Activated naive CD8-positive, alpha-beta T cell treated with anti-CD3 and anti-CD28 coated beads, Interleukin-2, amount 50 U/mL, for 24 hours (primary cell): ENCODE results near the gene MIXL1.
A peak's percentile ranks its signal among the peaks of the same experiment; 100 is the strongest.
"Not testable (repeated sequence)": the region's sequence is repeated elsewhere in the genome, so short reads cannot be mapped to it uniquely, and the experiment has no call there.

Experiments
- ATAC-seq: fragments of 150-1000 bp; cut with Tn5 transposase; one replicate; pipeline ENCODE4 v1.10.0; 2021
- DNase-seq: peaks from one replicate; pipeline ENCODE4 v3.0.0; 2021
- H3K27ac Mint-ChIP-seq: one replicate; pipeline ENCODE4 v1.8.0; 2021; ENCODE audit warnings: mild to moderate bottlenecking, mixed read lengths
- H3K27me3 Mint-ChIP-seq: one replicate; pipeline ENCODE4 v1.8.0; 2021; ENCODE audit warnings: mixed read lengths
- H3K36me3 Mint-ChIP-seq: one replicate; pipeline ENCODE4 v1.8.0; 2021; ENCODE audit warnings: low read depth, mixed read lengths
- H3K4me1 Mint-ChIP-seq: one replicate; pipeline ENCODE4 v1.8.0; 2021; ENCODE audit warnings: mixed read lengths
- H3K4me3 Mint-ChIP-seq: one replicate; pipeline ENCODE4 v1.8.0; 2021; ENCODE audit warnings: mild to moderate bottlenecking, moderate library complexity, mixed read lengths
- H3K9me3 Mint-ChIP-seq: one replicate; pipeline ENCODE4 v1.8.0; 2021; ENCODE audit warnings: mixed read lengths

Gene MIXL1

DNA sequence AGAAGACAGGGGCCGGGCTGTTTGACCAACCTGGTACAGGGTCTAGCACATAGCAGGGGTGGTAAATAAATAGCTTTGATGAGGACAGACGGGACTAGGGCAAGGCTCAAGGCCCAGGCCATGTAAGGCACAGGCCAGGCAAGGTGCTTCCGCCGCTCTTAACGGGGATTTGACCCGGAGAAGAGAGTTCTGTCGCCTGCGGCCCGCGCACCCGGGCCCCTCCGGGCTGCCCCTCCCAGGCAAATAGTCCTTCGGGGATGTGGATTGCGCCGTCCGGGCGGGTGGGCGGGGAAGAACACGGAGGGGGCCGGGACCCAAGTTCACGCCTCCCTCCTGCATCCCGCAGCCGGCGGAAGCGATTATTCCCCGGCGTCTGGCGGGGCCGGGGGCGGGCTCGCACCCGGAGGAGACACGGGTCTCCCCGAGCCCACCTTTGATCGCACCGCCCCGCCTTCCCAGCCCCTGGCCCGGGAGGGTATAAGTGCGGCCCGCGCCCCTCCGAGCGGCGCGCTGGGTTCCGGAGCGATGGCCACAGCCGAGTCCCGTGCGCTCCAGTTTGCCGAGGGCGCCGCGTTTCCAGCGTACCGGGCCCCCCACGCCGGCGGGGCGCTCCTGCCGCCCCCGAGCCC is at the start of gene MIXL1:
Gene MIXL1 (plus strand): TSS at position 508 of the 629 bp plus-strand sequence. CDS start 18 bp downstream, at position 526.
- Mint-ChIP-seq H3K4me3 (peak within 1 kb of the TSS; percentile 68), H3K27ac (no peak within 1 kb of the TSS), H3K36me3 (no peaks in the 10 kb centered on the region), H3K9me3 (no peaks in the 10 kb centered on the region), H3K27me3 (peaks cover 33% of the 10 kb centered on the region), H3K4me1 (peaks cover 14% of the 10 kb centered on the region)
- DNase-seq, result peak; percentile 13
- ATAC-seq, result peak; percentile 17

DNA sequence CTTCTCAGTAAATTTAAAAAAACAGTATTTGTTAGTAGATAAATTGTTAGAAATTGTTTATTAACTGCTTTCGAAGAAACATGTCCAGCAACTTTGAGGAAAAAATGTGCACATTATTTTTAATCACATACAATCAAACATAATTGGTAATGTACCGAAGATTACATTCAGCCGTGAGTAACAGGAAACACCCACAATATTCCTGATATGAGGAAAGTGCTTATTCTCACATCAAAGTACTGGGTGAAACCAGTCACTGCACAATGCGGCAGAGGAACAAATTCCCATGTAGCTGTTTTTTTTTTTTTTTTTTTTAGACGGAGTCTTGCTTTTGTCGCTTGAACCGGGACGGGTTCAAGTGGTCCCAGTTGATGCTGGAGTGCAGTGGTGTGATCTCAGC is 46.6 kb upstream of the MIXL1 start:
- no peak overlapping the region for H3K4me3 Mint-ChIP-seq
- H3K27ac Mint-ChIP-seq, result no peak overlapping the region
- H3K9me3 Mint-ChIP-seq, result no peaks in the 10 kb centered on the region
- peaks cover 39% of the 10 kb centered on the region for H3K4me1 Mint-ChIP-seq
- DNase-seq, result no peak
- ATAC-seq, result no peak
- H3K36me3 Mint-ChIP-seq, result peaks cover 19% of the 10 kb centered on the region
- H3K27me3 Mint-ChIP-seq, result no peaks in the 10 kb centered on the region

DNA sequence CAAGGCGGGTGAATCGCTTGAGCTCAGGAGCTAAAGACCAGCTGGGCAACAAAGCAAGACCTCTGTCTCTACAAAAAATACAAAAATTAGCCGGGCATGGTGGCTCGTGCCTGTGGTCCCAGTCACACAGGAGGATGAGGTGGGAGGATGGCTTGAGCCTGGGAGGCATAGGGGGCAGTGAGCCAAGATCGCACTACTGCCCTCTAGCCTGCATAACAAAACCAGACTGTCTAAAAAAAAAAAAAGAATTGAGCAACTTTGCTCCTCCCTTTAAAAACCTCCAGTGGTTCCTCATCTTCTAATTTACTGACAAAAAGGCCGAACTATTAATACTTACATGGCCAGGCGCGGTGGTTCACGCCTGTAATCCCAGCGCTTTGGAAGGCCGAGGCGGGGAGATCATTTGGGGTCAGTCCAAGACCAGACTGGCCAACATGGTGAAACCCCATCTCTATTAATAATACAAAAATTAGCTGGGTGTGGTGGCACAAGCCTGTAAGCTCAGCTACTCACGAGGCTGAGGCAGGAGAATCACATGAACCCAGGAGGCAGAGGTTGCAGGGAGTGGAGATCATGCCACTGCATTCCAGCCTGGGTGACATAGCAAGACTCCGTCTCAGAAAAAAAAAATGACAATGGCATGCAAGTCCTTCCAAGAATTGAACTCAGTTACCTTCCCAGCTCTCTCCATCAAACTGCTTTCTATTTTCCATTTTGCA is 41.3 kb upstream of the MIXL1 start:
- no peak overlapping the region for H3K4me3 Mint-ChIP-seq
- H3K4me1 Mint-ChIP-seq, result peaks cover 64% of the 10 kb centered on the region
- H3K9me3 Mint-ChIP-seq, result no peaks in the 10 kb centered on the region
- DNase-seq (no peak), ATAC-seq (no peak)
- H3K27ac Mint-ChIP-seq, result peak overlapping the region; percentile 2
- H3K27me3 Mint-ChIP-seq, result no peaks in the 10 kb centered on the region
- H3K36me3 Mint-ChIP-seq, result peaks cover 23% of the 10 kb centered on the region

DNA sequence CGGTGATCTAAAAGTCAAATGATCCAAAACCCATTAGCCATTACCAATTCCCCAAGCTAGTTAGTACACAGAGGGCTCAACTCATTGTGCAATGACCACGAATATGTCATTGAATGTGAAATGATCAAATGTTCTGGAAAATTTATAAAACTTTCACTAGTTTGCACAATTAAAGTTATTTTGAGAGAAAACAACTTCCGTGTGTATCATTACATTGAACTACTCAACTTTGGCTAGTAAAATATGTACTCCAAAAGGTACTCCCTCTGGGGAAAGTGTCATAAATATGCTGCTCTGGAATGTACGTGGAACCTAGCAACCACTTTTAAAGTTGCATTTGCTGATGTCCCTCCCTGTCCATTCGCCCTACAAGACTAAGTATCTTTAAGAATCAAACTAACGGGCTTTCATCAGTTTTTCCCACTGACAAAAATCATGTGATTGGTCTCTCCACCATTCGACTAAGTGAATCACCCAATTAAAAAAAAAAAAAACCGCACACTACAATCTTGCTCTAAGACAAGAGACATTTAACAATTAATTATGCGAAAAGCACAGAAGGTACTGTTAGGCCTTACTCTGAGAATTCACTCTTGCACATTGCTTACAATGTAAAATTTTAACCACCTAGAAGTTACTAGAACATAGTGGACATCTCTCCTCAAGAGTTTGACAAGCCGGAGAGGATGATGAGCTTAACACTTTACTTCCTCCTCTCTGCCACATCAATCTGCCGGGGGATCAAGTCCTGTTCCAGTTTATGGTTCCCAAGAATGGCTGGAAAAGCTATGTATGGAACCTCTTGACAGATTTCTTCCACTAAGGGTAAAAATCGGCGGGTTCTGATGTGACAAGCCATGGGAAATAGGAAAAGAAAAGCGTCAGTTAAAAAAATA is 38.1 kb upstream of the MIXL1 start:
- ATAC-seq (no peak), DNase-seq (no peak)
- H3K27ac Mint-ChIP-seq, result peak overlapping the region; percentile 91
- H3K36me3 Mint-ChIP-seq, result peaks cover 12% of the 10 kb centered on the region
- no peaks in the 10 kb centered on the region for H3K27me3 Mint-ChIP-seq
- no peaks in the 10 kb centered on the region for H3K9me3 Mint-ChIP-seq
- H3K4me3 Mint-ChIP-seq, result peak overlapping the region; percentile 93
- H3K4me1 Mint-ChIP-seq, result peaks cover 49% of the 10 kb centered on the region

DNA sequence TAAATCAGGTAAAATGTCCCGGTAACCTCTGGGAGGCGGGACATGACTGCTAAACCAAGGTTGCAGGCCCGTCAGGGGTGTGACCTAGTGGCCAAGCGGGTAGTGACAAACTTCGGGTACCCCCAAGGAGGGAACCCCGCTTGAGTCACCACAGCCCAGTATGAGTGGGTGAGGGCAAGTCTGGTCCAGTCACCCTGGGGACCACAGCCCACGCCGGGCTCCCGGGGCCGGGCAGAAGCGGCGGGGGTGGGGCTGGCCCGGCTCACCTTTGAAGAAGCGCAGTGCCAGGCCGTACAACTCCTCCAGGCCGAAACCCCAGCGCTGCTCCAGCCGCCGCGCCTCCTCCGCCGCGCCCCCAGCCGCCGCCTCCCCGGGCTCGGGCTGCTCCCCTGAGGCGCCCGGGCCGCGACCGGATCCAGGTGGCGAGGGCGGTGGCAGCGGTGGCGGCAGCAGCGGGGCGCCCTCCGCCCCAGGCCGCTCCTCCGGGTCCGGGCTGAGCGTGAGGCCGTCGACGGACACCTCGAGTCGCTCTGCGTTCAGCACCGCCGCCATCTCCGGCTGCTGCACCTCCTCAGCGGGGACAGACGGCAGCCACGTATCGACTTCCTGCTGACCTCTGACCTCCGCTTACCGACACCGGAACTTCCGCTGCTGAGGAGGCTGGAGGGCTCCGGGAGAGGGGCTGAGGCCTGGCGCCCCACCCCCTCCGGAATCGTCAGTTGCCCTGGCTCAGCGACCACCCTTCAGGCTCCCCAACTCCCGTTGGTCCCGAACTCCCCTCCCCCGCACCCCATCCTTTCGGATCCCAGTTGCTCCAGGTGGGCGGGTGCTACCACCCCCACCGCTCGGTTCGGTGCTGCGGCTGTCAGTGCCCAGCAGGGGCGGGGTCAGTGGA is 37.1 kb upstream of the MIXL1 start, which contains the start of gene ACBD3:
Gene ACBD3 (minus strand): TSS at position 618 of the 895 bp plus-strand sequence. CDS start 66 bp downstream, at position 552.
- peaks cover 41% of the 10 kb centered on the region for H3K4me1 Mint-ChIP-seq
- peaks cover 10% of the 10 kb centered on the region for H3K36me3 Mint-ChIP-seq
- DNase-seq, result peak; percentile 85
- peak within 1 kb of the TSS; percentile 91 for H3K27ac Mint-ChIP-seq
- H3K27me3 Mint-ChIP-seq, result no peaks in the 10 kb centered on the region
- no peaks in the 10 kb centered on the region for H3K9me3 Mint-ChIP-seq
- ATAC-seq, result peak; percentile 97
- H3K4me3 Mint-ChIP-seq, result peak within 1 kb of the TSS; percentile 93

DNA sequence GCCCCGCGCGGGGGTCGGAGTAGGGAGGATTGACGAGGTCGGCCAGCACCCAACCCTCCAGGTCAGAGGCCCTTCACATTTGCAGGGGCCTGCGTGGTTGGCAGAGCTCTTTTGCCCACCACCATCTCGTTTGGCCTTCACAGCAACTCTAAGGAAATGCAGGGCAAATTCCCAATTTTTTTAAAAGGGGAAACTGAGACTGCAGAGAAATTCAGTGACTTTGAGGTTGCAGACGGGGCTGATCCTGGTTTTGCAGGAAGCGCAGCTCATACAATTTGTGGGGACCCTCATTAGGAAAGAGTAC is 36.5 kb upstream of the MIXL1 start:
- Mint-ChIP-seq H3K27ac (peak overlapping the region; percentile 91), H3K27me3 (no peaks in the 10 kb centered on the region), H3K4me1 (peaks cover 35% of the 10 kb centered on the region), H3K9me3 (no peaks in the 10 kb centered on the region), H3K4me3 (peak overlapping the region; percentile 93), H3K36me3 (peaks cover 9% of the 10 kb centered on the region)
- ATAC-seq (no peak), DNase-seq (no peak)

DNA sequence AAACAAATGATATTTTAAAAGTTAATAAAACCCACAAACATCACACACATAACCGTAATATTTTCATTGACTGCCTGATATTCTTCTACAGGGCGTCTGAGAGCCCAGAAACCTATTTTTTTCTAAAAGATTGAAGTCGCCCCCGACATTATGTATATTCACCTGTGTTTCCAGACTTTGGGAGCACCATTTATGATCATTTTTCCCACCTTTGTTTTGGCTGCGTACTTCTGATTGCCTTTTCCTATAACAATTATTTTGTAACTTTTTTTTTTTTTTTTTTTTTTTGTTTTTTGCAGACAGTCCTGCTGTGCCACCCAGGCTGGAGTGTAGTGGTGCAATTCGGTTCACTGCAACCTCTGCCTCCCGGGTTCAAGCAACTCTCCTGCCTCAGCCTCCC is 36.1 kb upstream of the MIXL1 start:
- Mint-ChIP-seq H3K4me3 (peak overlapping the region; percentile 93), H3K9me3 (no peaks in the 10 kb centered on the region), H3K36me3 (peaks cover 7% of the 10 kb centered on the region), H3K27ac (peak overlapping the region; percentile 91), H3K27me3 (no peaks in the 10 kb centered on the region), H3K4me1 (peaks cover 32% of the 10 kb centered on the region)
- no peak for ATAC-seq
- no peak for DNase-seq

DNA sequence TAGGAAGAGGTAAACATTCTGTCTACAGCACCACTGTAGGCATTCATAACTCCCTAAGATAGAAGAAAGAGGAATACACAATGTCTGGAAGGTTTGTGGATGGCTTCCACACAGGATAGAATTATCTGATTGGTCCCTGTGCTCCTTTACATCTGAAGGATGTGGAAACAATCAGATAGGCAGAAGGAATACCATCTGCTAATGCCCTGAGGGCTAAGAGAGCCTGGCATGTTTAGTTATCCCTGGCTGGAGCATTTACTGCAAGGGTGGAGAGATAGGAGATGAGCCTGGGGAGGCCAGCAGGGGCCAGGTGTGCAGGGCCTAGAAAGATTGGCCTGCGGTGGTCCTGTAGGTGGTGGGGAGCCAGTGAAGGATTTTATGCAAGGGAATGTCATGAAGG is 28.3 kb upstream of the MIXL1 start:
- Mint-ChIP-seq H3K27me3 (peaks cover 10% of the 10 kb centered on the region), H3K36me3 (no peaks in the 10 kb centered on the region), H3K4me1 (no peaks in the 10 kb centered on the region), H3K27ac (no peak overlapping the region), H3K4me3 (no peak overlapping the region), H3K9me3 (no peaks in the 10 kb centered on the region)
- no peak for ATAC-seq
- DNase-seq, result no peak

DNA sequence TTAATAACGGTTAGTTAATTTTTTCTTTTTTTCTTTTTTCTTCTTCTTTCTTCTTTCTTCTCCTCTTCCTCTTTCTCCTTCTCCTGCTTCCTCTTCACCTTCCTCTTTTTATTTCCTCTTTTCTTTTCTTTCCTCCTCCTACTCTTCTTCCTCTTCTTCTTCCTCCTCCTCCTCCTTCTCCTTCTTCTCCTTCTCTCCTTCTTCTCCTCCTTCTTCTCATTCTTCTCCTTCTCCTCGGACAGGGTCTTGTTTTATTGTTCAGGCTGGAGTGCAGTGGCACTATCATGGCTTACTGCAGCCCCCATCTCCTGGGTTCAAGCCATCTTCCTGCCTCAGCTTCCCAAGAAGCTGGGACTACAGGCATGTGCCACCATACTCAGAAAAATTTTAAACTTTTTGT is 23.5 kb upstream of the MIXL1 start:
- Mint-ChIP-seq H3K27me3 (peaks cover 12% of the 10 kb centered on the region), H3K9me3 (no peaks in the 10 kb centered on the region), H3K27ac (no peak overlapping the region), H3K4me3 (no peak overlapping the region), H3K36me3 (no peaks in the 10 kb centered on the region), H3K4me1 (no peaks in the 10 kb centered on the region)
- ATAC-seq (no peak), DNase-seq (no peak)

DNA sequence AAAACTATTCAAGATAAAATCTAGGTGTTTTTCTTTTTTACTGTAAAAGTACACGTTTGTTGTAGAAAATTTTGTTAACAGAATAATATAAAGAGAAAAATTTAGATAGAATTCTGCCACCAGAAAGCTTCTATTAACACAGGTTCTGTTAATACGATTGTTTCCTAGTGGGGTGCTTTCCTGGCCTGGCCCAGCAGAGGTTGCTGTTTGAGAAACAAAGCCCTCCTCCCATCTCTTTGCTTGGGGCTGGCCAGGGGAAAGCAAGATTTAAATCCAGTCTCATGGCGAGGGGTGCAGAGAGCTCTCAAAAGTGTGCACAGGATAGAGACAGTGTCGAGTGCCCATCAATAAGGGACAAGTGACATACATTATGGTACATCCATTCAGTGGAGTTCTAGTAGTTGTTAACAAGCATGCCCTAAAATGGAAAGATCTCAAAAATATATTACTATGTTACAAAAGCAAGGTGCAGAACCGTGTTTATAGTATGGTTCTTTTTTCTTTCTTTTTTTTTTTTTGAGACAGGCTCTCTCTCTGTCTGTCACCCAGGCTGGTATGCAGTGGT is 22.4 kb upstream of the MIXL1 start:
- ATAC-seq, result no peak
- no peaks in the 10 kb centered on the region for H3K9me3 Mint-ChIP-seq
- H3K36me3 Mint-ChIP-seq, result no peaks in the 10 kb centered on the region
- no peak overlapping the region for H3K4me3 Mint-ChIP-seq
- no peaks in the 10 kb centered on the region for H3K4me1 Mint-ChIP-seq
- peaks cover 10% of the 10 kb centered on the region for H3K27me3 Mint-ChIP-seq
- DNase-seq, result no peak
- H3K27ac Mint-ChIP-seq, result no peak overlapping the region

DNA sequence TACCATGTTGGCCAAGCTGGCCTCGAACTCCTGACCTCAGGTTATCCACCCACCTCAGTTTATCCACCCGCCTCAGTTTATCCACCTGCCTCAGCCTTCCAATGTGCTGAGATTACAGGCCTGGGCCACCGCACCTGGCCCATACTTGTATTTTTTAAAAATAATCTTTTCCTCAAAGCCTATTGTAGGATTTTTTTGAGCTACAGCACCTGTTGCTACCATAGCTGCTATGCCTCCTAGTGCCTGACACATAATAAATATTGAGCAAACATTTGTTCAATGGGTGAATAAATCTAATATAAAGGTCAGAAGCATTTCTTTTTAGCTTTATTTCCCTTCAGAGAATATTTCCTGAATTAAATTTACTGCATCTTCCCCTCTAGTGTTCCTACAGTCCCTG is 21.2 kb upstream of the MIXL1 start:
- DNase-seq (no peak), ATAC-seq (no peak)
- no peak overlapping the region for H3K4me3 Mint-ChIP-seq
- H3K4me1 Mint-ChIP-seq, result no peaks in the 10 kb centered on the region
- H3K27me3 Mint-ChIP-seq, result peaks cover 8% of the 10 kb centered on the region
- H3K27ac Mint-ChIP-seq, result no peak overlapping the region
- no peaks in the 10 kb centered on the region for H3K36me3 Mint-ChIP-seq
- H3K9me3 Mint-ChIP-seq, result no peaks in the 10 kb centered on the region

DNA sequence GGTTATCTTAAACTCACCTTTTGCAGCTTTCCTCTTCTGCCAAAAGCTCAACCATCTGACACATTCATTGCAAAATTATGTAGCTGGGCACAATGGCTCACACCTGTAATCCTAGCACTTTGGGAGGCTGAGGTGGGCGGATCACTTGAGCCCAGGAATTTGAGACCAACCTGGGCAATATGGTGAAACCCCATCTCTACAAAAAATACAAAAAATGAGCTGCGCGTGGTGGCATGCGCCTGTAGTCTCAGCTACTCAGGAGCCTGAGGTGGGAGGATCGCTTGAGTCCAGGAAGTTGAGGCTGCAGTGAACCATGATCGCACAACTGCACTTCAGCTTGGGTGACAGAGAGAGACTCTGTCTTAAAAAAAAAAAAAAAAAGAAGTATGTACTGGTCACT is 20.8 kb upstream of the MIXL1 start:
- H3K4me1 Mint-ChIP-seq, DNase-seq, H3K27me3 Mint-ChIP-seq, H3K36me3 Mint-ChIP-seq, H3K9me3 Mint-ChIP-seq, H3K27ac Mint-ChIP-seq, H3K4me3 Mint-ChIP-seq, ATAC-seq: not testable (repeated sequence)

DNA sequence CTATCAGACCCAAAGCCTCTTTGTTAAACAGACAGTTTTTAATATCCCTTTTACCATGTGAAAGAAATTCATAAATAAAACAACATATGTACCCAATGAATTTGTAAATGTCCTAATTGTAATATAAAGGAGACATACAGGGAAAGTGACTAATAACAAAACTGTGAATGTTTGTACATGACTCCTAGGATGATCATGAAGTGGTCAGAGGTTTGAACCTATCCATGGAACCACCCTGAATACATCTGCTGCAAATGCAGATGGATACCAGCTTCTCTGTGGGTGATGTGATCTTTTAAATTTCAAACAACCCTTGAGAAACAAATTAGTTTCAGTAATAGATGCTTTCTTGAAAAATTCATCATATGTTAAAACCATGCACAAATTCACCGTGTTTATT is 20.2 kb upstream of the MIXL1 start:
- ATAC-seq (no peak), DNase-seq (no peak)
- peaks cover 8% of the 10 kb centered on the region for H3K27me3 Mint-ChIP-seq
- no peak overlapping the region for H3K27ac Mint-ChIP-seq
- no peaks in the 10 kb centered on the region for H3K9me3 Mint-ChIP-seq
- no peaks in the 10 kb centered on the region for H3K4me1 Mint-ChIP-seq
- H3K4me3 Mint-ChIP-seq, result no peak overlapping the region
- H3K36me3 Mint-ChIP-seq, result no peaks in the 10 kb centered on the region

DNA sequence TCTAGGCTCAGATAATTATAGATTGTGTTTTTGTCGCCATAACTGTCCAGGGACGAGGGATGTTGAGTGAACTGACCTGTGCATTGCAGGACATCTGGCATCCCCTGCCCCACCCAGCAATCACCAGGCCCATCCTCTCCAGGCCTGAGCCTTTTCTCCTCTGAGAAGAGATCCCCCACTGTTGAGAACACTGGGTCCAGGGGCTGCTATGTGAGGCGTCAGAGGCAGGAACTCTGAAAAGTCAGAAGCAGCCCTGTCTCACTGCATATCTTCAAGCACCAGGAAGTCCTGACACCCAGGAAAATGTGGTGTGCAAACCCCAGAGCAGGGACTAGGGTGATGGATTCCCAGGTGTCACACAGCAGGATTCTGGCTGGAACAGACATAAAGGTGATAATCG is 19.8 kb upstream of the MIXL1 start:
- DNase-seq, result no peak
- no peak overlapping the region for H3K27ac Mint-ChIP-seq
- H3K4me3 Mint-ChIP-seq, result no peak overlapping the region
- H3K9me3 Mint-ChIP-seq, result no peaks in the 10 kb centered on the region
- no peaks in the 10 kb centered on the region for H3K4me1 Mint-ChIP-seq
- no peaks in the 10 kb centered on the region for H3K36me3 Mint-ChIP-seq
- no peak for ATAC-seq
- H3K27me3 Mint-ChIP-seq, result peaks cover 8% of the 10 kb centered on the region
